OCI-LY1 (cell line): Measurements from ENCODE around the gene SPDYE9.
"Not testable (repeated sequence)": the region's sequence is repeated elsewhere in the genome, so short reads cannot be mapped to it uniquely, and the experiment has no call there.

ENCODE experiments used
- CTCF ChIP-seq: fragments of 200-600 bp; sonication (generic), shearing (Covaris generic); IDR thresholded peaks from 2 replicates; pipeline ENCODE4 v1.5.1; 2017; ENCODE audit warnings: mild to moderate bottlenecking, antibody characterized with exemption, low read length, moderate library complexity, mixed read lengths
- EZH2 ChIP-seq: fragments of 200-600 bp; sonication (generic), shearing (Covaris generic); IDR thresholded peaks from 2 replicates; pipeline ENCODE4 v1.8.0; 2017; ENCODE audit warnings: borderline replicate concordance, mixed run types, mild to moderate bottlenecking, antibody characterized with exemption, low read length, moderate library complexity, mixed read lengths

- not testable (repeated sequence) for TF ChIP-seq CTCF, EZH2
Observed at GRCh38 chr7:73134866-73135265, 49.0 kb upstream of the SPDYE9 start.
